GM08714 (cell line): ENCODE measurements around the gene HOXC11.

Source experiments
- H3K4me3 ChIP-seq: fragments of 200-500 bp; sonication (Bioruptor generic); 2 replicates; pipeline ENCODE4 v1.5.1; 2014; ENCODE audit warnings: mild to moderate bottlenecking, low read length, inconsistent platforms
- ZNF274 ChIP-seq: IDR thresholded peaks from 2 replicates; pipeline ENCODE4 v1.6.1; 2012; ENCODE audit warnings: mild to moderate bottlenecking, low read depth, low read length

HOXC11 gene

DNA sequence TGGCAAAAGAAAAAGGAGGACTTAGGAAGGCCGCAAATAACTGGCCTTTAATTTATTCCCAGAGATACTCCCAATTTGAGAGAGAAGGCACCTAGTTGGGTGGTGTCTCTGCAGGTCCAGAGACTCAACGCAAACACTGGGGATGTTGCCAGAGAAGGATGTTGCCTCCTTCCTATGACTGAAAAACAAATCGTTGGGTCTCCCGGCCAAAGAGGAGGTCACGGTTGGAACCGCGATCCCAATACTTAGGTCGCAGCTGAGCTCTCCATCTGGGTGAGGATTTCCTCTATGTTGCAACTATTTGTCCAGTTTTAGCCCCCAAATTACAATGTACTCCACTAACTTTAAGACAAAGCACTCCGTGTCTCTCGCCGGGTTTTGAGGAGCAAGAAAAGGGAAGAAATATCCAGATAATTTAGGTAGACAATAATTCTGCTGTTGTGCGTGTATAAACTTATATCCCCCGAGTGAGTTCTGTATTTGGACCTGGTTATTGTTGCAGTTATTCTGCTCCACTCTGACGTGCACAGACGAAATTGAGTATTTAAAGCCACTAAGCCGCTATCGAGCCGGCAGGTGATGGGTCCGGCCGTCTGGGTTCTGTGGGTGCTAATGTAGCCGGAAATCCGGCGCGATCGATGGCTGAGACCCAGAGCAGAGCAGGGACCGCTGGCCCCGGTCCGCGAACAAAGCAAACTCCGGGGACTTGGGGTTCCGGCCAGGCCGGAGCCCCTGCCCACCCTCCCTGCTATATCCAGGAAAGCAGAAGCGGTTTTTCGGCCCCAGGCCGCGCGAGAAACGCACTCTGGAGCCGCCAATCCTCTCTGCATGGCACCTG, 12.5 kb upstream of the HOXC11 start:
- H3K4me3 ChIP-seq, result no peak overlapping the region
- TF ChIP-seq ZNF274, result no peak

GRCh38 chr12:53961025-53961761, 11.7 kb upstream of the HOXC11 start:
- no peak overlapping the region for H3K4me3 ChIP-seq

DNA sequence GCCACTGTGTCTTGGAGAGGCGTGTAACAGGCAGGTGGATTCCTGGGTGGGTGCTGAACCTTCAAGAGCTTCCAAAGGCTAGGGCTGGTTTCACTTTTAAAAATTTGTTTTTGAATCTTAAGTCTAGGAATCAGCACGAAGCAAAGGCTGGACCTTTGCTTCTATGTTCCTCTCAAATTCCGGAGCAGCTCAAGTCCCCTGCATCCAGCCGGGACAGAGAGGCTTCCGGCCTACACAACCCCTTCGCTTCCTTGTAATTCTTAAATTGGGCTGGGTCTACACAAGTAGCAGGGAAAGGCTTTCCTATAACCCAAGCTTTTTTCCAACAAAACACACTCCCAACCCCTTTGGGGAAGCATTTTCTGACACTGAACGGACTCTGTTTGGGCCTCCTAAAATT, 9.9 kb upstream of the HOXC11 start:
- no peak overlapping the region for H3K4me3 ChIP-seq
- no peak for TF ChIP-seq ZNF274

More at GRCh38 chr12:53961025-53961761, 11.7 kb upstream of the HOXC11 start:
- TF ChIP-seq ZNF274, result no peak

GRCh38 chr12:53963434-53964314, 9.3 kb upstream of the HOXC11 start:
- no peak overlapping the region for H3K4me3 ChIP-seq
- TF ChIP-seq ZNF274, result no peak

- no peak for TF ChIP-seq ZNF274
- no peak overlapping the region for H3K4me3 ChIP-seq
These were observed 8.6 kb upstream of the HOXC11 start for GRCh38 chr12:53964315-53964713.

GRCh38 chr12:53965281-53966084, 7.4 kb upstream of the HOXC11 start:
- no peak for TF ChIP-seq ZNF274
- no peak overlapping the region for H3K4me3 ChIP-seq

- H3K4me3 ChIP-seq, result no peak overlapping the region
- no peak for TF ChIP-seq ZNF274
These were observed 6.9 kb upstream of the HOXC11 start for GRCh38 chr12:53966085-53966384.

GRCh38 chr12:53966385-53967133, 6.4 kb upstream of the HOXC11 start:
- no peak overlapping the region for H3K4me3 ChIP-seq
- no peak for TF ChIP-seq ZNF274

DNA sequence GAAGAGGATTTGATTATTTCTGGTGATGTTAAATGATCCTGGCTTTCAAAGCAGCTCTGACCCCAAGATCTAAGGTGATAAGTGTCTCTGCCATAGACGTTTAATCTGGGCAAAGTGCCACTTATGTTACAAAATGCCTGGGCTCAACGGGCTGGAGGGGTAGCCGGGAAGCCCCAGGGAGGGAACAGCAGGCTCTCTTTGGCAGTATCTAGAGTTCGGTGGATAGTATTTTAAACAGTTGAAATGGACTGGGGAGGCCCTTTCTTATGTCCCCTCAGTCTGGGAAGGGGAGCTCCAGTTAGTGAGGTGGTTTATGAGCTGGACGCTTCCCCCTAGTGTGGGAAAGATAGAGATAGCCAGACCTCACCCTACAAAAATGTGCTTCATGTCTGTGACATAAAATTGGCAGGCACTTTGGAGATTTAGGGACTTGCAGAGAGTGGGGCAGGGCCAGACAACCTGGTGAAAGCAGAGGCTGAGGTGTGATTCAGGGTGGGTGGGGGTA, 5.5 kb upstream of the HOXC11 start:
- H3K4me3 ChIP-seq, result no peak overlapping the region
- TF ChIP-seq ZNF274, result no peak

- no peak for TF ChIP-seq ZNF274
- H3K4me3 ChIP-seq, result no peak overlapping the region
These were observed 4.5 kb upstream of the HOXC11 start for GRCh38 chr12:53968214-53969127.

DNA sequence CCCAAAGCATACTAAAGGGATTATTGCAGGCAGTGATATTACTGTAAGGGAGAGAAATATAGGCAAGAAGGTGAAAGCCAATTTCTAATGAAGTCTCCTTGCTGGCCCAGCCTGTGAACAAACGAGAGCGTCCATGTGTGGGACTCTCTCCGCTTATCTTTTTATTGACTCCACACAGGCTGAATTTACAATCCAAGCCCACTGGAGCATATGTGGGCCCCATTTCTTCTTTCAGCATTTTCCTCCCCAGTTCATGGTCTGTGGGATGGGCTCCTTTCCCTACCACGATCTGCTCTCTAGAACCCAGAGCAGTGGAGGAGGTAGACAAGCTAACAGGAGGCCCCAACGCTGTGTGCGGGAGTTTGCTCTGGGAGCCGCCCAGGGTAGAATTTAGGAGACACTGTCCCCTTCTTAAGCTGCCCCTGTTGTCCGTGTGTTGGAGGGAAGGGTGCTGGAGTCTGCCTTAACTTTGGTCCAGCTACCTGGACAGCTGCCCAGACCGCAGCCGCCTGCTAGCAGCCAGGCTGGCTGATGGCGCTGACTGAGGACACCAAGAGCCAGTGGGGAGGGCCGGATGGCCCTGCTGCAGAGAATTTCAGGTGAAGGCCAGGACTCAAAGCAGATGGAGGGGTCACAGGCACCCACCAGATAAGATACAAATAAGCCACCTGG, 3.2 kb upstream of the HOXC11 start:
- TF ChIP-seq ZNF274, result no peak
- H3K4me3 ChIP-seq, result no peak overlapping the region

DNA sequence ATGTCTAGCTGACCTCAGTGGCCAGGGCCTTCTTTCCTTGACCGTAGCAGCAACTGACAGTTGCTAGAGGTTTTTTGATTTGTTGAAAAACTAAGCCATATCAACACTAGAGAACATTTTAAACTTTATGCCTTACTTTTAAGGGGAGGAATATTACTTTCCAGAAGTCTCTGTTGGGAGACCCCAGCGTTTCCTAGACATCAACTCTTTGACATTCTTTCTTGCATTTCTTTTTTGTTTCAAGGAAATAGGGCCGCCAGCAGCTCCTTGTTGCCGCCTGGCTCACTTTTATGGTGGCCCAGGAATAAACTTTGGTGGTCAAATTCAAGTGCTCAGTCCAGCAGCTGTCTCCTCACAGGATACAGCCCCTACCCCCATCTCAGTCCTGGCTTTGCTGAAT, 2.5 kb upstream of the HOXC11 start:
- no peak overlapping the region for H3K4me3 ChIP-seq
- no peak for TF ChIP-seq ZNF274
